ENCODE data around the gene FSTL4.

DNA sequence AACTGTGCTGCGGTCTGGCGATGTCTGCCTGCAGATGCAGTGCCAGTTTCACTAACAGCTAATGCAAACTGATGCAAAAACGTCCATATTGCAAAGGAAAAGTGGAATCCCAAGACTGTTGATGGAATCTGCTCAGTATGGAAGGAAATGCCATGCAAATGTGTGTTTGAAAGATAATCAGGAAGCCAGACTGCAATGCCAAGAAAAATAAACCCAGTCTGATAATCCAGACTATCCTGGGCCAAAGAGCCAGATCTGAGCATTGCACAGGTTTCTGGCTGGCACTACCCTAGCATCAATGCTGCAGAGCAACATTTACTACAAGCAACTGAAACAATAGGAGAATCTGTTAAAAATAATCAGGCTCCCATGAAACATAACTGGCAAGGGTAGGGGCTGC is 130.3 kb downstream of the FSTL4 start:
- TF ChIP-seq, protein P1, sequence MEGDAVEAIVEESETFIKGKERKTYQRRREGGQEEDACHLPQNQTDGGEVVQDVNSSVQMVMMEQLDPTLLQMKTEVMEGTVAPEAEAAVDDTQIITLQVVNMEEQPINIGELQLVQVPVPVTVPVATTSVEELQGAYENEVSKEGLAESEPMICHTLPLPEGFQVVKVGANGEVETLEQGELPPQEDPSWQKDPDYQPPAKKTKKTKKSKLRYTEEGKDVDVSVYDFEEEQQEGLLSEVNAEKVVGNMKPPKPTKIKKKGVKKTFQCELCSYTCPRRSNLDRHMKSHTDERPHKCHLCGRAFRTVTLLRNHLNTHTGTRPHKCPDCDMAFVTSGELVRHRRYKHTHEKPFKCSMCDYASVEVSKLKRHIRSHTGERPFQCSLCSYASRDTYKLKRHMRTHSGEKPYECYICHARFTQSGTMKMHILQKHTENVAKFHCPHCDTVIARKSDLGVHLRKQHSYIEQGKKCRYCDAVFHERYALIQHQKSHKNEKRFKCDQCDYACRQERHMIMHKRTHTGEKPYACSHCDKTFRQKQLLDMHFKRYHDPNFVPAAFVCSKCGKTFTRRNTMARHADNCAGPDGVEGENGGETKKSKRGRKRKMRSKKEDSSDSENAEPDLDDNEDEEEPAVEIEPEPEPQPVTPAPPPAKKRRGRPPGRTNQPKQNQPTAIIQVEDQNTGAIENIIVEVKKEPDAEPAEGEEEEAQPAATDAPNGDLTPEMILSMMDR (IDR thresholded peaks at IDR 0.05; ENCODE audit: borderline replicate concordance, extremely low read depth, low read length, poor library complexity, severe bottlenecking): no peak
- TF ChIP-seq EZH2 (IDR thresholded peaks at IDR 0.05; ENCODE audit: borderline replicate concordance, low read depth, low read length, severe bottlenecking): no peak
